Esophagus mucosa (tissue), 1 donor: ENCODE data around the gene SIGLEC1. TPM values are rescaled to one million over a fixed set of nuclear protein-coding genes. Genes with fewer than 3 reads are reported as not detected.

Experiments
- ATAC-seq: fragments of 200-7000 bp; cut with Tn5 transposase; one replicate; pipeline ENCODE4 v1.9.1; 2020
- total RNA-seq: library from RNA; stranded (reverse); gene quantifications from one replicate; pipeline ENCODE4 v1.2.4, GENCODE V29; 2023
- donor health status: DM: yes; HTN: yes; CAD: no.

The SIGLEC1 gene
- total RNA-seq: 0.80 TPM

GRCh38 chr20:3712279-3712873 is at the start of gene SIGLEC1:
SIGLEC1 (minus strand) TSS chr20:3712600; CDS start chr20:3707128, 5,472 bp downstream.
- ATAC-seq: no peak

GRCh38 chr20:3760655-3761348 is 48.4 kb upstream of the SIGLEC1 start:
- ATAC-seq: no peak

- ATAC-seq: no peak
These were observed 47.5 kb upstream of the SIGLEC1 start for GRCh38 chr20:3759884-3760283.

- ATAC-seq: no peak
These were observed 47.0 kb upstream of the SIGLEC1 start for GRCh38 chr20:3759316-3759823.

DNA sequence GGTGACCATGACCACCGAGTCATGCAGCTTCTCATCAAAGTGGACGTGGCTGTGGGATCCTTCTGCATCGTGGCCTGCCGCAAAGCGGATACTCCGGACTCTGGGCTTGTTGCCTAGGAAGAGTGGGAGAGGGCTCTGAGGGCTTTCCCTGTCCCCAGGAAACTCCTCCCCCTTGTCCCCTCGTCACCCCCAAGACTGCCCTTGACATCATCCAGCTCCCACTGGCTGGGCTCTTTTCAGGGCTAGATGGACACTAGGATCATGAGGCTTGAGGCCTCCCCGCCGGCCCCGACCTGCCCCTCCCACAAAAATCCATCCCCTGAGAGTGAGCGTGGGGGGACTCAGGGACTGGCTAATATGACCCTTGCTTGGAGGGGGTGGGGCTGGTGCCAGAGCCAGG is 46.2 kb upstream of the SIGLEC1 start:
- ATAC-seq: no peak

GRCh38 chr20:3757268-3757667 is 44.9 kb upstream of the SIGLEC1 start:
- no peak for ATAC-seq

- no peak for ATAC-seq
These were observed 43.5 kb upstream of the SIGLEC1 start for GRCh38 chr20:3755814-3756480.

DNA sequence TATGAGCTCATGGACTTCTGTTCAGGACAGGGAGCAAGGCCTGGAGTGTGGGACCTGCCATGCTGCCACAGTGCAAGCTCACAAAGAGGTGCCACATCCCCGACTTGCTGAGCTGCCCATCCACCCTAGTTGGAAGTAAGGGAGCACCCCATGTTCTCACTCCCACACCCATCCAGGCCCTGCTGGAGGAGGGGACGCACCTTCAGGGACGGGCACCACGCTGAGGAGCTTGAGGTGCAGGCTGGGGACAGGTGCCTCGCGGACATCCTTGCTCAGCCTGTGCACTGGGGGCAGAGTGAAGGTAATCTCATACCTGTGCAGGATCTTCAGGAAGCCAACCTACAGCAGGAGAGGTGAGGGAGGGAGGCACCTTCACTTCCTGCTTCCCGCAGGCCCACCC is 42.9 kb upstream of the SIGLEC1 start:
- no peak for ATAC-seq

DNA sequence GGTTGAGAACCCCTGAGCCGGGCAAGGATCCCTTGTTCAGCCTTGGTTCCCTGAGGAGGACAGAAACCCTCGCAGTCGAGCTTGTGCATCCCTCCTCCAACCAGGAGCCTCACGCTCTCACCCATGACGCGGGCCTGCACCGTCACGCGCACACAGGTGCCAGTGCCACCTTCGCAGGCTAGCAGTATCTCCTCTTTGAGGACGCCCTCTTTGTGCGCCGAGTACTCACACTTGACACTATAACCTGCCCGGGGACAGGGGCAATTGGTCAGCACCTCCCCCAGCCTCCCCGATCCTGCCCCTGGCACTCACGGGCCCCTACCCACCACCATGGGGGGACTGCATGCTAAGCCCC is 41.9 kb upstream of the SIGLEC1 start:
- ATAC-seq: no peak

DNA sequence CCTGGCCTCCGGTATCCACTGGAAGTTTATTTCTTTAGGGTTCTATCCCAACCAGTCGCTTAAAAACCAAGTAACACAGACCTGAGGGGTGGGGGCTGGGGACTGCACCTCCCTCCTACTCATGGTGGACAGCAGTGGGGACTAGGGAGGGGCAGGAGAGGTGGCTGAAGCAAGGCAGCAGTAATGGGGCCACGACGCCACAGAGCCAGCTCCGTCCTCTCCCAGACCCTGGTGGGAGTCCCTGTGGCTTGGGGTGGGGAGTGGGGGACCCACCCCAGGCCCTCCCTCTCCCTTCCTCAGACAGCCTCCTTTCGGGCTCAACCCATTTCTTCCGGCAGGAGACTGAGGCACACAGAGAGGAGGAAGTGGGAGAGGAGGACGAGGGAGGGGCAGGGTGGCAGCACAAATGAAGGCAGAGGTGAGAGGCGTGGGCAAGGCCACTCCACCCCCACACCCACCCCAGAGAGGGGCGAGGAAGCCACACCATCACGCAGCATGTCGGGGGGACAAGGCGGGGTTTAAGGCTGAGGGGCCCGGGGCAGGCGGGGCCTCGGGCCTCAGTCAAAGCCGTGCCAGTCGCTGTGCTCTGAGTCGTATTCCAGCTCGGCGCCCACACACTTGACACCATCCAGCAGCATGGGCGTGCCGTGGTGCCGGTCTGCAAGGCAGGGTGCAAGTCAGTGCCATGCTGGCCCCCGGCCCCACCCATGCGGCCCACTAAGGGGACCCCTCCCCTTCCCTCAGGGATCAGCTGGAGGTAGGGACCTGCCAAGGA is 41.3 kb upstream of the SIGLEC1 start:
- no peak for ATAC-seq

GRCh38 chr20:3753098-3753497 is 40.7 kb upstream of the SIGLEC1 start:
- peak; percentile 58 for ATAC-seq

GRCh38 chr20:3752386-3752759 is 40.0 kb upstream of the SIGLEC1 start:
- ATAC-seq: no peak

DNA sequence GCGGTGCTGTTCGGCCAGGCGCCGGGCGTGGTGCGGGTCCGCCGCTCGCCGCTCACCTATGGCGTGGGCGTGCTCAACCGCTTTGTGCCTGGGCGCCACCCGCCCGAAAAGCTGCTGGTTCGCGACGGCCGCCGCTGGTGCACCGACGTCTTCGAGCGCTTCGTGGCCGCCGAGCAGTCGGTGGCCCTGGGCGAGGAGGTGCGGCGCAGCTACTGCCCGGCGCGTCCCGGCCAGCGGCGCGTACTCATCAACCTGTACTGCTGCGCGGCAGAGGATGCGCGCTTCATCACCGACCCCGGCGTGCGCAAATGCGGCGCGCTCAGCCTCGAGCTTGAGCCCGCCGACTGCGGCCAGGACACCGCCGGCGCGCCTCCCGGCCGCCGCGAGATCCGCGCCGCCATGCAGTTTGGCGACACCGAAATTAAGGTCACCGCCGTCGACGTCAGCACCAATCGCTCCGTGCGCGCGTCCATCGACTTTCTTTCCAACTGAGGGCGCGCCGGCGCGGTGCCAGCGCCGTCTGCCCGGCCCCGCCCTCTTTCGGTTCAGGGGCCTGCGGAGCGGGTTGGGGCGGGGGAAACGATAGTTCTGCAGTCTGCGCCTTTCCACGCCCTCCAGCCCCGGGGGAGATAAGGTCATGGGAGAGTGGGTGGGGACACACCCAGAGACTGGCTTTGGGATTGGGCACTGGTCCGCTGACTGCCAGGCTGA is 39.4 kb upstream of the SIGLEC1 start:
- peak; percentile 65 for ATAC-seq

DNA sequence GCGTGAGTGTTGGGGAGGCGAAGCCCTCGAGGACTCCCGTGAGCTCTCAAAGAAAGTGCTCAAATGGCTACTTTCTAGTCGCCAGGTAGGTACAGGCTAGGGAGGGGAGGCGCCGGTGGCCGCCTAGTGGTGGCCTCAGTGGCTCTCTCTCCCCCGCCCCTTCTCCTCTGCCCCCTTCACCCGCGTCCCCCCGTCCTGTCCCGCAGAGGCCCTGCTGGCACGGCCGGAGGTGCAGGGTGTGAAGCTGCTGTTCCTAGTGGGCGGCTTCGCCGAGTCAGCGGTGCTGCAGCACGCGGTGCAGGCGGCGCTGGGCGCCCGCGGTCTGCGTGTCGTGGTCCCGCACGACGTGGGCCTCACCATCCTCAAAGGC is 38.9 kb upstream of the SIGLEC1 start:
- no peak for ATAC-seq

GRCh38 chr20:3749689-3750531 is 37.5 kb upstream of the SIGLEC1 start:
- peak; percentile 24 for ATAC-seq

DNA sequence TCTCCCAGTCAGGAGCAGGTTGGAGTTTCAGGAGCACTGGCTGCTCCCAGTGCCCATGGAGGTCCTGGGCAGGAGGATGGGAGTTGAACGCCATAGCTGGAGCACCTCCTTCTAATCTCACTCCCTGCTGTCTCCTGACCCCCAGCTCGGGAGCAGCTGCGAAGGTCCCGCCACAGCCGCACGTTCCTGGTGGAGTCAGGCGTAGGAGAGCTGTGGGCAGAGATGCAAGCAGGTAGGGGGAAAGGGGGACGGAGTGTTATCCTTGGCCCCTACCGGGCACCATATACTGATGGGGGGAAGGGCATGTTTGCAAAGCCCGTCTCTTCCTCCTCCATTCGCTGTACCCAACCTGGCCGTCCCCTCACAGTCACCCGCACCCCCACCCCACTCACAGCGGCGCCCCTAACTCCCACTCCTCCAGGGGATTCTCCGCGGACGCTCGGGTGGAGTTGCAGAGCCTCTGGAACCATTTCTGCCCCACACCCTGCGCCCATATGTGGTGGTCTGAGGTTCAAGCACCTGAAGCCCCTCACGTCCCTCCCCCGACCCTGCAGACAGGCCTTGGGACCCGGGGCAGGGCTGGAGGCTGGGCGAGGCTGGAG is 36.8 kb upstream of the SIGLEC1 start:
- ATAC-seq: no peak

DNA sequence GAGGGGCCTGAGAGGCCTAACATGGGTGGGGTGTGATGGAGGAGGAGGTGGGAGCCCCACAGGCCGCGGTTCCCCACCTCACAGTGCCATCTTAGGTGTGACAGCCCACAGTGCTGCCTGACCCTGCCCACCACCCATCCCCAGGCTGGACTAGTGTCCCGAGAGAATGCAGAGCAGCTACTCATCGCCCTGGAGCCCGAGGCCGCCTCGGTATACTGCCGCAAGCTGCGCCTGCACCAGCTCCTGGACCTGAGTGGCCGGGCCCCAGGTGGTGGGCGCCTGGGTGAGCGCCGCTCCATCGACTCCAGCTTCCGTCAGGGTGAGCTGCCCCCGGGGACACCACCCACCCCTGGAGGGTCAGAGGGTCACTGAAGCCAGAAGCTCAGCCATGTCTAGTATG is 35.7 kb upstream of the SIGLEC1 start:
- no peak for ATAC-seq

- ATAC-seq: no peak
These were observed 35.1 kb upstream of the SIGLEC1 start for GRCh38 chr20:3747471-3747870.

DNA sequence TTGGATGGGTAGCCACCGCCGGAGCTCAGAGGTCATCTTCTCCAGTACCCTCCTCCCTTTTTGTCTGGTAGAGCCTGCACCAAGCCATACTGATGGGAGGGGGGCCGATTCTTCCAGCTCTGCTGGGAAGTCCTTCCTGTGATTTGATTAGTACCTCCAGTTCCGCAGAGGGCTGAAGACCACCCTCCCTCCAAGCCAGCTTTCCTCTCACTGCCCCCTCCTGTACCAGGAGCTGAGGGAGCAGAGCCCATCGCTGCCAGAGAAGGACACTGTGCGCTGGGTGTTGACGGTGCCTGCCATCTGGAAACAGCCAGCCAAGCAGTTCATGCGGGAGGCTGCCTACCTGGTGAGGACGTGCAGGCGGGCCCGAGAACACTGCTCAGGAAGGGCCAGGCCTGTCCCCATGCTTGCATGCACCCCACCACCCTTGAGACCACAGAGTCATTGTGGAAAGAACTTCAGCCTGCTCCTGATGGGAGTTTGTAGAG is 33.3 kb upstream of the SIGLEC1 start:
- no peak for ATAC-seq

DNA sequence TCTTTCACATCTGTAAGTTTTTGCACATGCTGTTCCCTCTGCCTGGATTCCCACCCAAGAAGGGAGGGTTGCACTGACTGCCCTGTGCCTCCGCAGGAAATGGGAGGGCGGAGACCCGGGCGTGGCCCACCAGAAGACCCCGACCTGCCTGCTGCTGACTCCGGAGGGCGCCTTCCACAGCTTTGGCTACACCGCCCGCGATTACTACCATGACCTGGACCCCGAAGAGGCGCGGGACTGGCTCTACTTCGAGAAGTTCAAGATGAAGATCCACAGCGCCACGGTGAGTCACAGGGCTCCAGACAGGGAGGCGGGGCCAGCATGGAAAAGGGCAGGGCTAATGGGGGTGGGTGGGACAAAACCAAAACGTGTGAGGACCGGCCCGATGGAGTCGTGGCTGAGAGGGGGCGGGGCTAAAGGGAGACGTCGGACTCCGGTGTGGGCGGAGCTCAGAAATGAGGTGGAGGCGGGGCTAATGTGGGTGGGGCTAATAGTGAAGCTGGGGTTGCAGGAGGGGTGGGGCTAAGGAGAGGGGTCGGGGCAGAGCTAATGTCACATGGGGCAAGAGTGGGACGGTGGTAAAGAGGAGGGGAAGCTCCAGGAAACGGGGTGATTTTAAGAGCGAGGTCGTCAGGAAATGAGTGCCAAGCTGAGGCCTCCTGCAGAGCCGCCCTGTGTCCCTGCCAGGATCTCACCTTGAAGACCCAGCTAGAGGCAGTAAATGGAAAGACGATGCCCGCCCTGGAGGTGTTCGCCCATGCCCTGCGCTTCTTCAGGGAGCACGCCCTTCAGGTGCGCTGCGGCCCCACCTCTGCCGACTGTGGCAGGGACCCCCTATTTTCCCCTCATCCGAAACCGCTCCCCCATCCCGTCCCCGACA is 32.6 kb upstream of the SIGLEC1 start:
- peak; percentile 88 for ATAC-seq
